Activated T-cell treated with anti-CD3 and anti-CD28 coated beads for 4 hours (primary cell): Measurements from ENCODE around the gene CRYL1.

Experiments
- DNase-seq: peaks from one replicate; pipeline ENCODE4 v3.0.0-alpha.2; 2020

The CRYL1 gene, protein sequence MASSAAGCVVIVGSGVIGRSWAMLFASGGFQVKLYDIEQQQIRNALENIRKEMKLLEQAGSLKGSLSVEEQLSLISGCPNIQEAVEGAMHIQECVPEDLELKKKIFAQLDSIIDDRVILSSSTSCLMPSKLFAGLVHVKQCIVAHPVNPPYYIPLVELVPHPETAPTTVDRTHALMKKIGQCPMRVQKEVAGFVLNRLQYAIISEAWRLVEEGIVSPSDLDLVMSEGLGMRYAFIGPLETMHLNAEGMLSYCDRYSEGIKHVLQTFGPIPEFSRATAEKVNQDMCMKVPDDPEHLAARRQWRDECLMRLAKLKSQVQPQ

DNA sequence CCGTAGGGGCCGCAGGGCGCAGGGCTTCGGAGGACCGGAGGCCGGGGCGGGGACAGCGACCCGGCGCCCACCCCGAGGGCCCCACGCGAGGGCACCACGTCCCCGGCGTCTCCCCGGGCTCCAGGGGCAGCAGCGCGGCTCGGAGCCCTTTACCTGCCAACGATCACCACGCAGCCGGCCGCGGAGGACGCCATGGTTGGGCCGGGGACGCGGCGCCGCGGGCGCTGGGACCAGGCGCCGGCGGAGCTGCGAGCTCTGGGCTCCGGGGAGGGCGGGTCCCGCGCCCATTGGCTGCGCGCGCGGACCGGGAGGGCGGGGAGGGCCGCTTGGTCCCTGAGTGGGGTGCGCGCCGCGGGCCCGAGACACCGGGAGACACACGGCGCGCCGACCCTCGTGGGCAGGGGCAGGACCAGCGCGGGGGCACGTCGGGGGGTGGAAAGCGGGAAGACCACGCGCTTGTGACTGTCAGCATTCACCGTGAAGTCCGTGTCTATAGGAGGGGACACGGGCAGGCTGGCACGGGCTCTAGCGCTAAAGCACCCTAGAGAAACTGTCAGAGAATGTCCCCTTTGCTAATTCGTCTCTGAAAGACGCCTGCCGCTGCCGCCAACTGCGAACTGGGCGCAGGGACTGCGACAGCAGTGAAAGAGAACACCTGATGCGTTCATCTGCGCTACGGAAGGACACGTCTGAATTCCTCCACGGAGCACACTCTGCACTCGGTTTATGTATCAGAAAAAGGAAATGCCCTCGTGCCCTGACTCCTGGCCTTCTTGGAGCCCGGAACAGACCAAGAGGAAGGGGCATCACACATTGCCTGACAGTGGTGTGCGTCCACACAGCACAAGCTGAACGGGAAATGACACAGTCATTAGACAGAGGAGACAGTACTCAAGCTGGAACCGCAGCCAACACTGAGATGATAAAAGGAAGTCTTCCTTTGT, at the start of gene CRYL1:
TSS of gene CRYL1 (minus strand) at position 257 of the 944 bp plus-strand sequence. CDS start at position 194, 63 bp downstream.
- peak; percentile 60 for DNase-seq

DNA sequence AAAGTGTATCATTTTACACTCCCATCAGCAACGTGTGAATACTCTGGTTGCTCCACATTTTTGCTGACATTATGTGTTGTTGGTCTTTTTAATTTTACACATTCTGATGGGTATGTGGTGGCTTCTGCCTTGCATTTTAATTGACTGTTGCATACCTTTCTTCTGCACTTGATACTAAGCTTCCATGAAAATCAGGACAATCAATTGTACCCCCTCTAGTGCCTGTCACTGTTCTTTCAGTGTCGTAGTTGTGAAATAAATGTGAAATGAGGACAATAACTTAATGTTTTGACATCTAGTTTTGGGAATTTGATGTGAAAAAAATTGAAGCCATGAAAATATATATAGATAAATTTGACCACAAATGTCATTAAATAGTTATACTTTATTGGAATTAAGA, 48.0 kb upstream of the CRYL1 start:
- DNase-seq, result no peak

DNA sequence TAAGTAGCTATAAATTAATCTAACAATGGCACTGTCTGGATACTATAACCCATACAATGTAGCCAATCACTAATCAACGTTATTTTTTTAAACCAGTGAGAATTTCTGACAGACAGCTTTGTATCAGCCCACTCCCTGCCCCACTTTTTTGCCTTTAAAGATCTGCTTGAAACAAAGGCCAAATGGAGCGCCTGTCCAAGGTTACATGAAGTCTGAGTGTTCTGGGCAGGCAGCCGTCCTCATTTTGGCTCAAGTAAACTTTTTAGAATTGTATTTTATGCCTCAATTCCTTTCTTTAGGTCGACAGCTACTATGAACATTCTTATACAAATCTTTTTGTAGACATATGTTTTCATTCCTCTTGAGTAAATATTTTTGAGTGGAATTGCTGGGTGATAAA, 47.5 kb upstream of the CRYL1 start:
- no peak for DNase-seq

DNA sequence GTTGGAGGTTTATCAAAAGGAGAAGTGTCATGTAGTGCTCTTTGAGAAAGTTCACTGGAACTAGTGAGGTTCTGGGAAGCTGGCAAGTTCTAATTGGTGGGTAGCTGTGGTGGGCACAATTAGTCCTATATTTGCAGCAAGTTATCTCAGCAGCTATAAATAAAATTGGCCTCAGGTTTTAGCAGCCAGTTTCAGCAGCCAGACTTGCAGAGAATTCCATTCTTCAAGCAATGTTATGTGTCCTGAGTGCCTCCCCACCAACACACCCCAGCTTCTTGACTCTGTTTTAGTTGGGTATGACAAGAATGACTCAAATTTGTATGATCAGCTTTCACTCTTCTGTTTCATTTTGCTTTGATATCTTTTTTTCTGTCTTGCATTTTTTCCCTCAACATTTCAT, 46.0 kb upstream of the CRYL1 start:
- no peak for DNase-seq

DNA sequence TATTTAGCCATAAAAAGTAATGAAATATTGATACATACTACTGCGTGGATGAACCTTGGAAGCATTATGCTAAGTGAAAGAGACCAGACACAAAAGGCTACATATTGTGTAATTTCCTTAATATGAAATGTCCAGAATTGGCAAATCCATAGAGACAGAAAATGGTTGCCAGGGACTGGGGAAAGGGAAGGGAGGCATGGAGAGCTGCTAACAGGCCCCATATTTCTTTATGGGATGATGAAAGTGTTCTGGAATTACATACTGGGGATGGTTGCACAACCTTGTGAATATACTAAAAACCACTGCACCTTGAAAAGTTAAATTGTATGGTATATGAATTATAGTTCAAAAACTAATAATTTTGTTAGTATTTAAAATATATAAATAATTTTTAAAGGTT, 44.9 kb upstream of the CRYL1 start:
- no peak for DNase-seq

DNA sequence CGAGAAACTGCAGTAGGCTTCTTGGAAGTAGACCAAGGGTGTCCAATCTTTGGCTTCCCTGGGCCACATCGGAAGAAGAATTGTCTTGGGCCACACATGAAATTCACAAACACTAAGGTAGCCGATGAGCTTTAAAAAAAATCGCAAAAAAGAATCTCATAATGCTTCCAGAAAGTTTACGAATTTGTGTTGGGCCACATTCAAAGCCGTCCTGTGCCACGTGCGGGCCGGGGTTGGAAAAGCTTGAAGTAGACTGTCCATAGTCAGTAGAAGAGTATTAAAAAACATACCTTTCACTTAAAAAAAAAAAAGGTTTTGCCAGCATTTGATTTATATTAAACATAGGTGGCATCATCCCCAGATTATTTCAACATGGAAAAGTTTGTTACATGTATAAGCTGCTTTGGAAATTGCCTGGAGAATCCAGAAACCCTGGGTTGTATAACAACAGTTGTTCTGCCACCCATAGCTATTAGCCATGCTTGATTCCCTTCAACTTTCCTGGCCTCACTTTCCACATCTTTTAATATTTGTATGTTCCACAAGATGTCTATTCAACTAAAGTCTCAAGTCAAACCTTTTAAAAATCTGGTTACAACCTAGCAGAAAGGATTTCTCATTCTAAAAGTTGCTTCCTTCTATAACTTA, 42.3 kb upstream of the CRYL1 start:
- DNase-seq, result no peak

DNA sequence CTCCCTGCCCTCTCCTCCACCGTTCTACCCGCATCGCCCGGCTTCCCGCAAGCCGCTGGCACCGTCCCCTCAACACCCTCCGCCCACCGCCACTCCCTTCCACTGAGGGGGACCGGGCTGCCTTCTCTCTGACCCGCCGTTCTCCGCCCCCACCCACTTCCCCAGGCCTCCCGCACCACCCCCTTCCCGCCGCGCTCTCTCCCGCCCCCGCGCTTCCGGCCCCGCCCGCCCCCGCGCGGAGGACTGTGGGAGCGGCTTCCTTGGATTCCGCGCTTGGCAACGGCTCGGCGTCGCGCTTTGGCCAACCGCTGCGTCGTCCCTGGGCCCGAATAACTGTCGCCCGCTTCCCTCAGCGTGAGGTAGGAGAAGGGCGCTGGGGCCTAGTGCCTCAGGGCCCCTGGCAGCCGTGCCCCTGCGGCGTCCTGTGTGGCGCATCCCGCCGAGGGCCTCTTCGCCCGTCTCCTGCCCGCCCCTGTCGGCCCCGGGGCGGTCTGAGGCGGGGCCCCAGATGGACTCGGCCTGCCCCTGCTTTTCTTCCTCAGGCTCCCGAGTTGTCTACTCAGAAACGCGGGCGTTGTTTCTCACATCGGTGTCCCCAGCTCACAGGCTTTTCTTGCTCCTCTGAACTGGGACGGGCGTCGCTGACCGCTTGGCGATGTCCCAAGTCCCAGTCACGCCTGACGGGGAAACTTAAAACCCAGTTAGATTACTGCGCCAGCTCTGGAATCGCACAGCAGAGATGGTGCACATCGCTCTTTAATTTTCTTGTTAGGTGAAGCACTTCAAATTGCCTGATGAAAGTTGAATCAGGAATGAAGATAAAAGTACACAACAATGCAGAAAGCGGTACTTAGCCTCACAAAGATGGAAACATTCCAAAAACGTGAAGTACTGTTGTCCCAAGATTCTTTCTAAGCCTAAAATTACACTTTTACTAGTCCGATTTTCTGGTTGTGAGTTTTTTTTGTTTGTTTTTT, 41.5 kb upstream of the CRYL1 start, which contains the start of gene IFT88:
TSS of gene IFT88 (plus strand) at position 260 of the 977 bp plus-strand sequence. CDS start 7,229 bp downstream, outside the sequence.
- peak; percentile 77 for DNase-seq

DNA sequence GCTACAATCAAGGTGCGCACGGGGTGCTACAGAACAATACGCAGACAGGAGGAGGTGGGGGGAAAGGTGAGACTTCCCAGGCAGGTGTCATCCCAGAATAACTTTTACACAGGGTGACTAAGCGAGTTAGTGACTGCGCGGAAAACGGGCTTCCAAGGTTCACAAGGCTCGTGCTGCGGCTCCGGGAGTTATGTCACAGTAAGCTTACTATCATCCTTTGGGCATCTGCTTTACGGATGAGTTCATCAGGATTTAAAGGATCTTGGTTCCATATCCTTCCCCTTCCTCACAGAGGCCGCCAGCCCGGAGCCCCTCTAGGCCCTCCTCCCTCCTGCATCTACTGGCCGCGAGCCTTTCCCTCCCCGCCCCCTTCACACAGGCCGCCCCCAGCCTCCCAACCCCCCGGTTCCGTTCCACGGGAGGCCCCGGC, 40.8 kb upstream of the CRYL1 start:
- no peak for DNase-seq

DNA sequence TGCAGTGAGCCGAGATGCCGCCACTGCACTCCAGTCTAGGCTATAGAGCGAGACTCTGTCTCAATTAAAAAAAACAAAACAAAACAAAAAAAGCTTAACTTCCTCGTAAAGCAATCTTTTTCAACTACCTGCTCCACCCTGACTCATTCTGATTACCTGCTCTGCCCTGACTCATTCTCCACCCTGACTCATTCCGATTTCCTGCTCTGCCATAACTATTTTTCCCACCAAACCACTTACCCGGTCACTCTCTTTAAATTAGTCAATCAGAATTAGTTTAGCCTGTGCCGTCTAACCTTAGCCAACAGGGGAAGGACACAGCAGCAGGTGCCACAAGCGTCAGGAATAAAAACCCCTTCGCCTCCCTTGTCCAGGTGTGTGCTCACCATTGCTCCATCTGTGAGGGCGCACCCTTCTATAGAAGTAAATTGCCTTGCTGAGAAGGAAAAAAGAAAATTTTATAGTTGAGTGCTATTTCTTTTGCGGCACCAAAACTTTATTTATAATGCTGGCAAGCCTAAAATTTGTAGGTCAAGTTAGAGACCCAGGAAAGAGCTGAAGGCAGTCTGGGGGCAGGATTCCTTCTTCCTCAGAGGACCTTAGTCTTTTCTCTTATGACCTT, 39.6 kb upstream of the CRYL1 start:
- DNase-seq, result no peak

DNA sequence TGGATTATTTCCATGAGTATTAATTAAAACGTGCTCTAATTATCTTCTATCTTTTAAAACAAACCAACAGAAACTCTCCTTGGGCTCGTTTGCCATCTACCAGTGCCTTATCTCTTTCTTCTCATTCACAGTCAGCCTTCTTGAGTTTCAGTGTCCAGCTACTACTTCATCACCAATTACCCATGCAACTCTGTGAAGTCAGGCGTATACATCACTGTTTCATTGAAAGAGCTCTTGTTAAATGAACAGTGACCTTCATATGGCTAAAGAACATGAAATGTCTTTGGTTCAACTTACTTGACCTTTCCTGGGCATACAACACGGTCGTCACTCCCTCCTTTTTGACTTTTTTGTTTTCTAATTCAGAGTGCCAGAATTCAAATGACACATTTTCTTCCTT, 36.1 kb upstream of the CRYL1 start:
- no peak for DNase-seq

DNA sequence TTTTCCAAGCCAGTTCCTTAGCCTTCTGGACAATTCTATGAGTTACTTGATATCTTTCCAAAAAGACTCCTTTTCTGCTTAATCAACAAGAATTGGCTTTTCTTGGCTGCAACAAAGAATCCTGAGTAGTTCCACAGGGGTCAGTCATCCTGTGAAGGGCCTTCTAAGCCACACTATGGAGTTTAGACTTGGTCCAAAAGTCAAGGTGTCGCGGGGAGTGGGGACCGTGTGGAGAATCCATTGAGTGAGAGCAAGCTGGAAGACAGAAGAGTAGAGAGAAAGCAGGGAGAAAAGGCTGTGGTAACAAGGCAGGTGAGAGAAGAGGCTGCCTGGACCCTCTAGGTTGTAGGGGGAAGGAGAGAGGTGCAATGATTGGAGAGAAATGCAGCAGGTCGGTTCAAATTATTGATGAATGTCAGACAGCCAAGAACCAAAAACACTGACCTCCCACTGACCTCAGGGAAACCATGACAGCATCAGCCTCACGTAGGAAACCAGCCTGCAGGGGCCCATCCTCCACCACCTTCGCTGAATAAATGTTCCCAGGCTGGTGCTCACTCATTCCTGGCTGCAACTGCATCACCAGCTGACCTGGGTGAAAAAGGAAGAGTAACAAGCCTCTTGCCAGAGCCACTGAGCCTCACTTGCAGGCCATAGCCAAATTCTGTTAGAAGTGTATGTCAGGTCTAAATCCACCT, 34.2 kb upstream of the CRYL1 start:
- no peak for DNase-seq

DNA sequence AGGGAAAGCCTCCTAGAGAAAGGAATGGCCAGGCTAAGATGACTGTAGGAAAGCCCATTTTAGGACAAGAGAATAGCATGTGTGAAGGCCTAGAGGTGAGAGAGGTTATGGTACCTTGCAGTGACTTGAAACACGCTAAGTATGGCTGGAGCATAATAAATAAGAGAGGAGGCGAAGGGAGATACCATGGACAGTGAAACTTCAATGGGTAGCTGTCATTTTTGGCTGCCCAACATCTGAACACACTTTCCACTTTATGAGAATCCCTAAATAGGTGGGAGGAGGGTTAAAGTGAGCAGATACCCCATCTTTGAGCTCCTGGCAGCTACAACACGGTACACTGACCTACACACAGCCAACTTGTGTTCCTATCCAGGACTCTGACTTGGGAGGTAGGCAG, 33.3 kb upstream of the CRYL1 start:
- no peak for DNase-seq

DNA sequence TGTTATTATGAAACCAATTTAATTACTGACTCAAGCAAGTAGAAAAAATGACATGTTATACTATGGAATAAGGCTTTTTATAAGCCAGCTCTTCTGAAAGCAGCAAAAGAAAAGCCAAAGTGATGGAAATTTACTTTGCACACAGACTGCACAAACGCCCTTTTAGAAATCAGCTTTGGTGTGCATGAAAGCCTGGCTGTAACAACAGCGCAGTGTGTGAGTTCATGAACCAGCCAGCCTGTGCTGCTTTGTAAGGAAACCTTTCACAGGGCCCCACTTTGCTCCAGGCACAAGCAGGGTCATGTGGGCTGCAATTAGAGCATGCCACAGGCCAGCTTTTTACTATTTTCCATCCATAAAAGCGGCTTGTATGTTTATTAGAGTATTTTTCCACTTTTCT, 27.7 kb upstream of the CRYL1 start:
- no peak for DNase-seq

DNA sequence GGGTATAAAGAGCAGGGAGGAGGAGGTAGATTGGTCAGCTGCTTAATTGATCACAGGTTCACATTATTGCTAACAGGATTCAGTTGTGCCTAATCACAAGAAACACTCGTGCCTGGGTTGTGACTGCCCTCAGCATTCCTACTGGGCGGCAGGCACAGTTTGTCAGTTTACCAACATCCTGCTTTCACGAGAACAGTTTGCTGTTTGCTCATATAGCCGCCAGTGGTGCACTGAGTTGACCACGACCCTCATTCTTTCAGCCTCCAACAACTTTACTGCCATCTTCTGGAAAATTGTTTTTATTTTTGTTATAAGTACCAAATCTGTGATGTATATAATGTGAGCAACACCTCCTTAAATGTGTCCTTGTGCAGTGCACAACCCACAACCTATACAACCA, 25.1 kb upstream of the CRYL1 start:
- DNase-seq, result no peak

DNA sequence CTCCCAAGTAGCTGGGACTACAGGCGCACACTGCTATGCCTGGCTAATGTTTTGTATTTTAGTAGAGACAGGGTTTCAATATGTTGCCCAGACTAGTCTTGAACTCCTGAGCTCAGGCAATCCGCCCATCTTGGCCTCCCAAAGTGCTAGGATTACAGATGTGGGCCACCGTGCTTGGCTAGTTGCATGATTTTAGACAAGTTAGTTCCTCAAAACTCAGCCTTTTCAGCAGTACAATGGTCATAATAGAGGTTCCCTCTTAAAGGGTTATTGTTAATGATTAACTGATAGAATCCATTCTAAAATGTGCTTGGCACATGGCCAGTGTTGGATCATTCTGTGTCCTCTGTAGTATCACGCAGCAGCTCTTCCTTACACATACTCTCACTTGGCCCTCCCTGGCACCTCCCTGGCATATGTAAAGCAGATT, 21.8 kb upstream of the CRYL1 start:
- DNase-seq, result no peak

DNA sequence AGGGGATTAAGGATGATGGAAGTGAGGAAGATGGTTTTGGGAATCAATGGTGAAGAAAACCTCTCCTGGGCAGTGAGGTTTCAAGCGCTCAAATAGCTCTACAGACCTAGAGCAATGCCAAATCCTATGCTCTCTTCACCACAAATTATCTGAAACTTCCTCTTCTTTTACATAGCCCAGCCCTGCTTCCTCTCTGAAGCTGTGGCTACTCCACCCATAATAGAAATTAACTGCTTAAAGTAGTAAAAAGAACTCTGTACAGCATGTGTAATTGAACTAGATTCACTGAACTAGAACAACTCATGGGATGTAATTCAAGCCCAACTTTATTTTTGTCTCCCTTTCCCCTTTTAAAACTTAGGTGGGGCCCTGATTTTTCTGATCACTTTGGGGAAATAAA, 20.9 kb upstream of the CRYL1 start:
- no peak for DNase-seq

DNA sequence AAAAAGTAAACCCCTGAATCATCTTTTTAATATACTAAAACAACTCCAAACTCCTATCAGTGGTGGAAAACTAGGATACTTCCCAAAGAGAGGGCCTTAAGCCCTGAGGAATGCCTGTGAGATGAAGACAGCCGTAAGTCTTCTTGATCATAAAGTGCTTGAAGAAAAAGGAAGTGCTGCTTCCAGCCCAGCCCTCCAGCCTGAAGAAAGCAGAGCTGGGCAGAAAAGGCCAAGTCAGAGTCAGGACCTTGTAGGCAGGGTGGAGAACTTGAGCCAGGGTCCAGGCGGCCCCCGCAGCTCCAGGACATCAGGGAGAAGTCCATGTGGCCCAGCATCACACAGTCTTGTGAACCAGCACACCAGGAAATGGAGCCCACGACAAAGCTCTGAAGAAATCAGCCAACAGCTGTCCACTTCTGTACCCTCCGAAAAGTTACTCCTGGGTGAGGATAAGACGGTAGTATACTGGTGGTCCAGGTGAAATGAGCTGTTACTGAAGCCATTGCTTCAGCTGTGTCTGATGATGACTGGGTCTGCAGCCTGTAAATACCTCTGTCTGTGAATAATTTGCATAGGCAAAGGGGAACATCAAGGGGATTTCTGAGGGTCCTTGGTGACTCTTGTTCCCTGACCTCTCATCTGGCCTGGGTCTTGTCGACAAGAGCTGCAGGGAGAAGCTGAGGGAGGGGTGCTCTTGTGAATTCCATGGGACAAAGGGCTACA, 18.7 kb upstream of the CRYL1 start:
- no peak for DNase-seq

DNA sequence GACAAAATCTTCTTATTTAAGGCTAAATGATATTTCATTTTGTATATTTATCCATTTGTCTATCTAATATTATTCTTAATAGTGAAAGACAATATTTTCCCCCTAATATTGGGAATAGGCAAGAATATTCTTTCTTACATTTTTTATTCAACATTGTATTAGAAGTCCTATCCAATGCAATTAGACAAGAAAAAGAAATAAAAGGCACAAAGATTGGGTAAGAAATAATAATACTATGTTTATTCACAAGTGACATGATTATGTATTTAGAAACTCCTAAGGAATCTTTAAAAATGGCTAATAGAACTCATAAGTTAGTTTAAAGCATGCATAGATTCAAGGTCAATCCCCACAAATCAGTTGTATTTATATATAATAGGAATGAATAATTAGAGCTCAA, 11.3 kb upstream of the CRYL1 start:
- DNase-seq, result no peak

DNA sequence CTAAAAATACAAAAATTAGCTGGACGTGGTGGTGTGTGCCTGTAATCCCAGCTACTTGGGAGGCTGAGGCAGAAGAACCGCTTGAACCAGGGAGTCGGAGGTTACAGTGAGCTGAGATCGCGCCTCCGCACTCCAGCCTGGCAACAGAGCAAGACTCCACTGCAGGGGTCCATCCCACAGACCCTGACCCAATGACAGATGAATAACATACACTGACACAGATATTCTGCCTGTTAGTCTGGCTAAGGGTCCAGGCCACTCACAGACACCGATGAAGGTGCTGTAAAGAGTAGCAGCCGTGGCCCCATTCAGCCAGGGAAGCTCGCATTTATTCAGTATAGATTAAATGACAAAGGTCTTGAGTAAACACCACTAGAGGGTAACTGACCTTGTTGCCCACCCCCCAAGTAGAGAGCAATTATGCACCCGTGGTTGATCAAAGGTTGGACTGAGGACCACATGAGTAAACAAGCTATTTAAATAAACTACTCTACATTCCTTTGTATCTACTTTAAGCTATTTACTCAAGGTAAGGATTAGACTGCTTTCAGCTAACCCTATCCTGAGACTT, 8.5 kb upstream of the CRYL1 start:
- no peak for DNase-seq

DNA sequence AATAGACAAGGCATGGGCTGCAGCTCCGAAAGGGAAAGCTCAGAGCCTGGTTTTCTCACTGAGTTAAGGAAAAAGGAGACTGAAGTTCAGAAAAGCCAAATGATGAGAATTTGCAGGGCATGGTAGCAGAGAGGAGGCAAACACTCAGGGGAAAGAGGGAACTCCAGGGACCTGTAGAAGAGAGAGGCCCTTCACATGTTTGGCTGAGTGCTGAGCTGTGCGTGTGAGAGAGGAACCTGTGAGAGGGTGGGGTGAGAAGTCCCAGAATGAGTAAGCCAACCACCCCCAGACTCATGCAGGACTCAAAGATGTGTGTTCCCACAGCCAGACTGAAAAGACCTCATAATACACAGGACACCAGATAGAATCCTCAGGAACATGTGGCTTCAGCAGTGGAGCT, 2.8 kb upstream of the CRYL1 start:
- DNase-seq, result no peak
